KOPT-K1 (cell line): Measurements from ENCODE around the gene MARCHF9.

Experiments used
- H3K27ac ChIP-seq: fragments of 200-600 bp; sonication (generic); 2 replicates; pipeline ENCODE4 v1.5.1; 2016; ENCODE audit warnings: antibody characterized with exemption, mild to moderate bottlenecking, low read depth, low read length; ENCODE audit not compliant: poor library complexity, severe bottlenecking
- H3K36me3 ChIP-seq: fragments of 200-600 bp; sonication (generic); 2 replicates; pipeline ENCODE4 v1.5.1; 2017; ENCODE audit warnings: antibody characterized with exemption, mild to moderate bottlenecking, low read length, moderate library complexity; ENCODE audit not compliant: insufficient read depth
- H3K9me3 ChIP-seq: fragments of 200-600 bp; sonication (generic); 2 replicates; pipeline ENCODE4 v1.5.1; 2017; ENCODE audit warnings: antibody characterized with exemption, low read length, mild to moderate bottlenecking; ENCODE audit not compliant: insufficient read depth, poor library complexity, severe bottlenecking

Gene MARCHF9

DNA sequence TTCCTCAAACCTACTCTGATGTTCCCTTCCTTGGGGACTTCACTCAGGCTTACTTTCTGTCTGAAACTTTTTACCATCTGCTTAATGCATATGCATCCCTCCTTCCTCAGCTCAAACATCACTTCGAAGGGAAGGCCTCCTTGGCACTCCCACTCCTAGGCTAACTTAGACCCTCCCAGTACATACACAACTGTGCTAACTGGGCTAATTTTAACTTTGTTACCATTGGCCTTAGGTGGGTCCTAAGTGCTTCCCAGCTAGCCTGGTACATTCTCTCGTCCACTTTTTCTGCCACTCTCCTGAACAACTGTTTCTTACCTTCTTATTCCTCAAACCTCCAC, 21.3 kb downstream of the MARCHF9 start:
- no peaks in the 10 kb centered on the region for H3K9me3 ChIP-seq
- H3K27ac ChIP-seq, result no peak overlapping the region
- no peaks in the 10 kb centered on the region for H3K36me3 ChIP-seq

DNA sequence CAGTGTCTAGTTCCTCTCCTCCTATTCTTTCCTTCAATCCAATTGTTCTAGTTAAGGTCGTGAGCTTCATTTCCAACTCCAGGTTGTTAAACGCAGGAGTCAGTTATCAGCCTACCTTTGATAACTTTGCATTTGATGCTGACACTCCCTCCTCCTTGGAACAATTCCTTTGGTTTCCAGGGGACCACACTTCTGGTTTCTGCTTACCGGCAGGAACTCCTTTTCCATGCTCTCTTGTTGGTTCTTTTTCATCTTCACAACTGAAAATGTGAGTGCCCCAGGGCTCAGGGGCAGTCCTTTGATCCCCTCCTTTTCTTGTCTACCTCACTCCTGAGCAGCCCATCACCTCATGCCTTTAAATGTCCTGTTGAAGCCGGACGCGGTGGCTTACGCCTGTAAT, 22.5 kb downstream of the MARCHF9 start:
- Histone ChIP-seq H3K36me3 (no peaks in the 10 kb centered on the region), H3K27ac (no peak overlapping the region), H3K9me3 (no peaks in the 10 kb centered on the region)

DNA sequence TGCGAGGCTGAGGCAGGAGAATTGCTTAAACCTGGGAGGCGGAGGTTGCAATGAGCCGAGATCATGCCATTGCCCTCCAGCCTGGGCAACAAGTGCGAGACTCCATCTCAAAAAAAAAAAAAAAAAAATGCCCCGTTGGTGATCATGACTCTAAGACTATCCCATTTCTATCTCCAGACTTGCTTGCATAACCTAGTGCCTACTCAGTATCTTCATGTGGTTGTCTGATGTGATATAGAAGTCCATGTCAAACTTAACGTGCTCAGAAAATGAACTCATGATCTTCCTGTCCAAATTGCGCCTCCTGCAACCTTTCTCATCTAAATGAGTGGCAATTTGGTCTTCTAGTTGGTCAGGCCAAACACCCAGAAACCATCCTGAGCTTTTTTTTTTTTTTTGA, 23.0 kb downstream of the MARCHF9 start:
- Histone ChIP-seq H3K27ac (no peak overlapping the region), H3K9me3 (no peaks in the 10 kb centered on the region), H3K36me3 (no peaks in the 10 kb centered on the region)

DNA sequence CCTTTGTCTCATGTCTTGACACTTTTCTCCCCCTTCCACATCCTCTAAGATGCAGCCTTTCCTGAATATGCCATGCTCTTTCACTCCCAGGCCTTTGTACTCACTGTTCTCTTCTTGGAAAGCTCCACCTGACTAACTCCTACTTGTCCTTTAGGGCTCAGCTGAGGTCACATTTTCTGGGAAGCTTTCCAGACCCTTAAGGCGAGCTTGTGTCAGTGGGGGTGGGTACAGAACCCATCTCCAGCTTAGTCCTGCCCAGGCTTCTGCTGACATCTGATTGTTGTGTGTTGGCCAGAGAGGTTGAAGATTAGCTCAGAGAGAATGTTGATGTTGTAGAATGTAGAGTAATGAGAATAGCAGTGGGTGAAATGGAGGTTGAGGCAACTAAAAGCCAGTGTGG, 24.8 kb downstream of the MARCHF9 start:
- H3K9me3 ChIP-seq, result no peaks in the 10 kb centered on the region
- no peak overlapping the region for H3K27ac ChIP-seq
- peaks cover 9% of the 10 kb centered on the region for H3K36me3 ChIP-seq

DNA sequence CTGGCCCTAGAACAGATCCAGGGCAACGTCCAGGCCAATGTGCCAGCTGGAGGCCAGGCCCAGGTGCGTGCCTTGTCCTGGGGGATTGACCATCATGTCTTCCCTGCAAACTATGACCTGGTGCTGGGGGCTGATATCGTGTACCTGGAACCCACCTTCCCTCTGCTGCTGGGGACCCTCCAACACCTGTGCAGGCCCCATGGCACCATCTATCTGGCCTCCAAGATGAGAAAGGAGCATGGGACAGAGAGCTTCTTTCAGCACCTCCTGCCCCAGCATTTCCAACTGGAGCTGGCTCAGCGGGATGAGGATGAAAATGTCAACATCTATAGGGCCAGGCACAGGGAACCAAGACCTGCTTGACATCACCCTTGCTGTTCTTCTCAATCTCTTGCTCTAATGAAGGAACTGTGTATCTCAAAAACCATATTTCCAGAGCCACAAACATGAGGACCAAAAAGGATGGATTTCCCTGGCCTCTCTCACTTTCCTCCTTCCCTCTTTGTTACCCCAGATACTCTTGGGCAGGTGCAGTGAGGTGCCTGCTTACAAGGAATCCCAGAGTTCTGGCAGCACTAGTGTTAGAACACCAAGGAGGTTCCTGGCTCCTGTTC, 25.5 kb downstream of the MARCHF9 start:
- Histone ChIP-seq H3K27ac (peak overlapping the region; percentile 72), H3K9me3 (no peaks in the 10 kb centered on the region), H3K36me3 (peaks cover 15% of the 10 kb centered on the region)

DNA sequence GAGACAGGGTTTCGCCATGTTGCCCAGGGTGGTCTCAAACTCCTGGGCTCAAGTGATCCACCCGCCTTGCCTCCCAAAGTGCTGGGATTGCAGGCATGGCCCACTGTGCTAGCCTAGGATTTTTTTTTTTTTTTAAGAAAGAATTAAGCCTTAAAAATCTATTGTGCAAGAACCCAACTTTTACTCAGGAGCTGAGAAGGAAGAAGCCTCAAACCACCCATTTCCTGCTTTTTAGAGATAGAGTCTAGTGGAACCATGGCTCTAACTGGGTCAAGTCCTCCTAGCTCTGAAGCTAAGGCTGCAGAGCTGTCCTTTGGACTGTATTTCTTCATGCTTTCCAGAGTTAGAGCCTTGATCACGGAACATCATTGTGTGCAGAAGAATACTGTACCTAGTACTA, 26.3 kb downstream of the MARCHF9 start:
- peaks cover 23% of the 10 kb centered on the region for H3K36me3 ChIP-seq
- H3K27ac ChIP-seq, result peak overlapping the region; percentile 72
- no peaks in the 10 kb centered on the region for H3K9me3 ChIP-seq

DNA sequence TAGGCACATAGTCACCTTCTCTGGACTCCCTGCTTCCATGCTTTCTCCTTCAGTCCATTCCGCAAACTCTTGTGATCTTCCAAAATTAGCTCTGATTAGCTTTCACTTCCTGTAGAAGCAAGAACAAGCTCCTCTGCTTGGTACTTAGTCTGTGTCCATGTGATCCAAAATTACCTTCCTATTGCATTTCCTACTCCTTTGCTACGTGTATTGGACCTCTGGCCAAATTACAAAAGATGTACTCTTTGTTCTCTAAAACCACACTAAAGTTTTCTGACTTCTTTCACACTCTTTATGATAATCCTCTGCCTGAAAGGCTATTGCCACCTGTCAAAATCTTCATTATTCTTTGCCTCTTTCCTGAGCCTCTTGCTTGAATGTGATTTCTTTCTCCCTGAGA, 26.9 kb downstream of the MARCHF9 start:
- H3K9me3 ChIP-seq, result no peaks in the 10 kb centered on the region
- H3K36me3 ChIP-seq, result peaks cover 29% of the 10 kb centered on the region
- peak overlapping the region; percentile 72 for H3K27ac ChIP-seq

DNA sequence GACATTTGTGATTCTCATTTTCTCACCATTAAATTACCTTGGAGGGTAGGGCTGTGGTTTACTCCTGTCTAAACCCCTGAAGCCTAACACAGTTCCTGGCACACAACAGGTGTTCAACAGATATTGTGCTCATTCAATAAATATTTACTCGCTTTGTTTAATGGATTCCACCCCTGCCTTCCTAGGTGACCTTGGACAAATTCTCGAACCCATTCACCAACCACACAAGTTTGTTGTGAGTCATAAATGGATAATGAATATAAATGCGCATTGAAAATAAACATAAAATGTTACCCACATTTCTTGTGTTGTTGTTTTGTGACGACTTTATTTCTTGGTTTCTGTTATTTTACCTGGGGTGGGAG, 27.3 kb downstream of the MARCHF9 start:
- H3K36me3 ChIP-seq, result peaks cover 33% of the 10 kb centered on the region
- peak overlapping the region; percentile 72 for H3K27ac ChIP-seq

DNA sequence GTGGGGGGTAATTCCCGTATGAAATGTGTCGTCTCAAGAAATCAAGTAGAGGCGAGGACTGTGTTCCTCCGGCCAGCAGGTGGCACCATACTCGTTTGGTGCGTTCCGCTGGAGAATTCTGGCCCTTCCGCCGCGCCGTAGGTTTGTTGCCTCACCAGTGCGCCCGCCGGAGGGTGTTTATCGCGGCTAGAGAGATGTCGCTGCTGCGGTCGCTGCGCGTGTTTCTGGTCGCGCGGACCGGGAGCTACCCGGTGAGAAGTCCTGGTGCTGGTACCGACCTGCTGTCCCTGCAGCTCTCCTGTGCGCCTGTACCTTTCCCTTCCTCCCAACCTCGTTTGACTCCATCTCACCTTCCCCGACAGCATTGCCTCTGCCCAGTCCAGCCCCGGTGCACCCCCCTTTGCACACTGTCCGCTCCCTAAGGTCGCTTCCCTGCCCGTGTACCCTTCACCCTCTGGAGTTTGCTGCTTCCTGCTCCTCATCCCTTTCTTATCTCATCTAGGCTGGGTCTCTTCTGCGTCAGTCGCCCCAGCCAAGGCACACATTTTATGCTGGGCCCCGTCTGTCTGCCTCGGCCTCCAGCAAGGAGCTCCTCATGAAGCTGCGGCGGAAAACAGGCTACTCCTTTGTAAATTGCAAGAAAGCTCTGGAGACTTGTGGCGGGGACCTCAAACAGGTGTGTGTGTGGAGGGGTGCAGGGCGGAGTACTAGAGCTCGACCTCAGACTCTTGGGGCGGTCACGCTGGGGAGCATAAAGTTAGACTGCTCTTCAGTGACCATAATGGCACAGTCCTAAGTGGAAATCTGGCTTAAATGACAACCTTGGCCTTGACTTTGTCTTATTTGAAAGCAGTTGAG, 27.9 kb downstream of the MARCHF9 start, which contains the start of gene TSFM:
Gene TSFM, plus strand, starts transcription at position 180 of the 858 bp plus-strand sequence. Its CDS starts 15 bp downstream, at position 195.
- Histone ChIP-seq H3K27ac (peak within 1 kb of the TSS; percentile 72), H3K36me3 (peaks cover 39% of the 10 kb centered on the region), H3K9me3 (no peaks in the 10 kb centered on the region)

More for the DNA sequence above, 27.3 kb downstream of the MARCHF9 start:
- no peaks in the 10 kb centered on the region for H3K9me3 ChIP-seq

DNA sequence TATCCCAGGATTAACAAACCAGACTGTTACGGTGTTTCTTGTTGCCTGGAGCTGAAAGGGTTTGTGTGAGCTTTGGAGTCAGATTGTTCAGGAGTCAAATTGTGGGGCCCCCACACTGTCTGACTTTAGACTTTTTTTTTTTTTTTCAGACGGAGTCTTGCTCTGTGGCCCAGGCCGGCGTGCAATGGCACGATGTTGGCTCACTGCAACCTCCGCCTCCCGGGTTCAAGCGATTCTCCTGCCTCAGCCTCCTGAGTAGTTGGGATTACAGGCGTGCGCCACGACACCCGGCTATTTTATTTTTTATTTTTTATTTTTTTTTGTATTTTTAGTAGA, 28.5 kb downstream of the MARCHF9 start:
- Histone ChIP-seq H3K27ac (peak overlapping the region; percentile 72), H3K9me3 (no peaks in the 10 kb centered on the region), H3K36me3 (peaks cover 45% of the 10 kb centered on the region)

DNA sequence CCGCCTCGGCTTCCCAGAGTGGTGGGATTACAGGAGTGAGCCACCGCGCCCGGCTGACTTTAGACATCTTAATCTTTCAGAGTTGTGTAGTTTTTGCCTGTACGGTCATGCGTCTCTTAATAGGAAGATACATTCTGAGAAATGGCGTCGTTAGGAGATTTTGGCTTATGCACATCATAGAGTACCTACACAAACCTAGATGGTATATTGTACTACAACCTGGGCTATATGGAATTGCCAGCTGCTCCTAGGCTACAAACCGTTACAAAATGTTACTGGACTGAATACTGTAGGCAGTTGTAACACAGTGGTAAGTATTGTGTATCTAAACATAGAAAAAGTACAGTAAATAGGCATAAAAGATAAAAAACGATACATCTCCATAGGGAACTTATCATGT, 29.0 kb downstream of the MARCHF9 start:
- H3K27ac ChIP-seq, result no peak overlapping the region
- no peaks in the 10 kb centered on the region for H3K9me3 ChIP-seq

DNA sequence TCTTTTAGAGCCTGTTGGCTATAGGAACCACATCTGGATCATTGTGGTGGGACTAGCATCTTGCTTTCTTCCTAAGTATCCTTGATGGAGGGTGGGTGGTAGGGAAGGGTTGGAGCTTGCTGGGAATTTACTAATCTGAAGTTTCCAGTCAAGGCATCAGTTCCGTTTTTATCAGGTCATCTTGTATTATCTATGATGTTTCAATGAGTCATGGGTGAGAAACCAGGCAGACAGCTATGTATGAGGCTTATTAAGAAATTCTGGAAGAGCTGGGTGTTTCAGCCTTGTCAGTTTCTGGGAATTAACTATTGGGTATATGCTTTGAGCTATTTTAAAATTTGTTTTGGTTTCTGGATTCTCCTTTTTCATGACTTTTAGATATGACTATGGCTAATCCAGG, 39.0 kb downstream of the MARCHF9 start:
- H3K36me3 ChIP-seq, result peaks cover 95% of the 10 kb centered on the region
- no peak overlapping the region for H3K27ac ChIP-seq
- H3K9me3 ChIP-seq, result no peaks in the 10 kb centered on the region

More for the DNA sequence above, 29.0 kb downstream of the MARCHF9 start:
- peaks cover 49% of the 10 kb centered on the region for H3K36me3 ChIP-seq

DNA sequence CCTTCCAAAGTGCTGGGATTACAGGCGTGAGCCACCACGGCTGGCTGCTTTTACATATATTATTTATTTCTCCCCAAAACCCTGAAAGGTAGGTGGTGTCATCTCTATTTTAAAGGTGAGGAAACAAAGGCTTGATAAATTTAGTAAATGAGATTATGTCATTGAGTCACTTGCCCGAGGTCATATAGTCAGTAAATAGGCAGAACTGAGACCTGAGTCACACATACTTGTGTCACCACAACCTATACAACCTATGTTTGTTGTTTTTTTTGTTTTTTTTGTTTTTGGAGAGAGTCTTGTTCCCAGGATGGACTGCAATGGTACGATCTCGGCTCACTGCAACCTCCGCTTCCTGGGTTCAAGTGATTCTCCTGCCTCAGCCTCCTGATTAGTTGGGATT, 40.5 kb downstream of the MARCHF9 start:
- no peaks in the 10 kb centered on the region for H3K9me3 ChIP-seq
- H3K36me3 ChIP-seq, result peaks cover 95% of the 10 kb centered on the region
- no peak overlapping the region for H3K27ac ChIP-seq

DNA sequence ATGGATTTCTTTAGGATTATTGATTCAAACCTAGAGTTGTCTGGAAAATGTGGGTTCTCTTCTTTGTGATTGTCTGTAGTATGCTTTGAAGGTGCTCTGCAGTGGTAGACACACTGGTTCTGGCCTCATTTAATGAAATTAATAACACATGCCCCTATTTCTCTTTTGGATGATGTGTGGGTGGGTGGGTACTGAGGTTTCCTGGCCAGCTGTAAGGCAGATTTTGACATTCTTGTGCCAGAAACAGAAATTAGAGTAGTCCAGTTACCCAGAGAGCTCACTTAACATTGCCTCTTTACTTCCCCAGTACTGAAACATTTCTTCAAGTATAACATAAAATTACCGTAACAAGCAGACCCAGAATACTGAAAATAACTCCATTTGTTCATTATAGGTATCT, 42.1 kb downstream of the MARCHF9 start:
- H3K27ac ChIP-seq, result no peak overlapping the region
- H3K9me3 ChIP-seq, result no peaks in the 10 kb centered on the region
- H3K36me3 ChIP-seq, result peaks cover 94% of the 10 kb centered on the region

DNA sequence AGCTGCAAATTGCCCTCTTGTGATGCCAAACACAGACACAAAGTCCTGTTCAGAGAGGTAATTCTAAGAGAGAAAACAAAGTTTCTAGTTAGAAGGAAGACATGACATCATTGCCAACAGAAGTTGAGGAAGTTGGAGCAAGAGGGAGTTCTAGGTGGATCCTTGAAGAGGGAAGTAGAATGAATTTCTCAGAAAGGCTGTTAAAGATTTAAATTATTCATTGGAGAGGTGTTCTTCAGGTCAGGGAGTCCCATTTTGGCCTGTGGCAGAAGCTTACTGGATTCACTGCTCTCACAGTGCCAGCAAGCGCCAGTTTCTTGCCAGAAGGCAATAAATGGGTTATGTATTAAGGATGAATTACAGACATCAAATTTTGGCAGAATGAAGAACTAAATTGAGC, 43.0 kb downstream of the MARCHF9 start:
- Histone ChIP-seq H3K36me3 (peaks cover 94% of the 10 kb centered on the region), H3K27ac (no peak overlapping the region), H3K9me3 (no peaks in the 10 kb centered on the region)

DNA sequence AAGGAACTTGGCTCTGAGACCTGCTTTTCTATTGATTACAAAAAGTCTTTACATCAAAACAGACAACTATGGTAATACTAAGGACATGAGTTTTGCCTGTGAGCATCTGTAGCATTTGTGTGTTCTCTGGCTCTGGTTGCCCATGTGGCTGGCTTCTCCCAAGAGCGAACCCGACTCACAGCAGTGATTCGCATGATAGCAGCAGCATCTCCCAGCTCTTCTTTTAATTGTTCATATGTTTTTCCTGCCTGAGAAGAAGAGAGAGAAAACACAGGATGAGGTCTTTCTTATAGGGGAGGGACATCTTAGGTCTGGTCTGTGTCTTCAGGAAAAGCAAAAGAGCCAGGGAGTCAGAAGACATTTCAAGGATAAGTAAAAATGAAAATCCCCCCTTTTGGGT, 46.1 kb downstream of the MARCHF9 start:
- H3K27ac ChIP-seq, result no peak overlapping the region
- peaks cover 81% of the 10 kb centered on the region for H3K36me3 ChIP-seq
- no peaks in the 10 kb centered on the region for H3K9me3 ChIP-seq
